Testis (tissue), 2 donors: ENCODE results near the gene ZNF276.

Source experiments
- CTCF ChIP-seq, 3 experiments: fragments of 450-650 bp in 2 of 3; fragments of 200-600 bp in 1 of 3; sonication (generic) in 1 of 3; IDR thresholded peaks; one replicate each; pipeline ENCODE4 v1.5.1; 2016 to 2019; ENCODE audit warnings: antibody characterized with exemption in 3 of 3, mild to moderate bottlenecking in 2 of 3, moderate library complexity in 1 of 3
- POLR2A ChIP-seq: fragments of 450-650 bp; IDR thresholded peaks from one replicate; pipeline ENCODE4 v1.6.1; 2017; ENCODE audit warnings: antibody characterized with exemption, mild to moderate bottlenecking, moderate library complexity

DNA sequence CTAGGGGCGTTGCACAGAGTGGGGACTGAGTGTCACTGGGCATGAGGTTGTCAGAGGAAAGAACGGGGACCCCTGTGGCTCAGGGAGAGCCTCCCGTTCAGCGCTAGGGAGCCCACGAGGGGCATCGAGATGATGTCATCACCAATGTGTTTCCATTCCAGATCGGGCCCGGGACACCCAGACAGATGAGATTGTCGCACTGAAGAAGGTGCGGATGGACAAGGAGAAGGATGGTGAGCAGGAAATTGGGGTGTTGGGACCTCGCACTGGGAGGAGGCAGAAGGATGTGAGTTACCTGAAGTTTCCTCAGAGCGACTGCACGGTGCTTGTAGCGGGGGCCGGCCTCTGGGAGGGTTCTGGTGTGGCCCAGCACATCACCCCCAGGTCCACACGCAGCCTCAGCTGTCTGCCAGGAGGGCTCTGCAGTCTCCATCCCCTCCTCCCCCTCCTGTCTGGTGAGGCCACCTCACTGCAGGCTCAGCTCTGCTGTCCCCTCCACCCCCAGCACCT is 30.9 kb upstream of the ZNF276 start:
- TF ChIP-seq CTCF (IDR thresholded peaks at IDR 0.05), result no peak
- no peak for TF ChIP-seq POLR2A
